Measurements from ENCODE around the gene RIF1. TPM values are rescaled to one million over a fixed set of nuclear protein-coding genes. Genes with fewer than 3 reads are reported as not detected.
A peak's percentile ranks its signal among the peaks of the same experiment; 100 is the strongest.

RIF1 gene
- total and polyA plus RNA-seq, 9 of the 15 experiments (the other 6 are each of a cell fraction or from before 2014, with no cell fraction given): 11.0 to 109 (median 44.2) TPM

DNA sequence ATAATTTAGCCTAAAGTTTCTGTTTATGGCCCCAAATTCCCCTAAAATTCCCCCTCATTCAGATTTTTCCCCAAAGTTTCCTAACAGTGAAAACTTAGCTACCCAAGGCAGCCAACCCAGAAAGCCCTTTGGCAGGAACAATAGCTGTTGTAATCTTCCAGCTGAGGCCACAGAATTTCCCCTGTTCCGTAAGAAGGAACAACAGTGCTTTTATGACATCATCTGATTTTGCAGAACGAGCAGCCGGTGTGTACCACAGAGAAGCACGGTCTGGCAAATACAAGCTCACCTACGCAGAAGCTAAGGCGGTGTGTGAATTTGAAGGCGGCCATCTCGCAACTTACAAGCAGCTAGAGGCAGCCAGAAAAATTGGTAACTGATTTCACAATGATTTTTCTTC is 46.0 kb upstream of the RIF1 start (continued):
- TF ChIP-seq, protein P1, sequence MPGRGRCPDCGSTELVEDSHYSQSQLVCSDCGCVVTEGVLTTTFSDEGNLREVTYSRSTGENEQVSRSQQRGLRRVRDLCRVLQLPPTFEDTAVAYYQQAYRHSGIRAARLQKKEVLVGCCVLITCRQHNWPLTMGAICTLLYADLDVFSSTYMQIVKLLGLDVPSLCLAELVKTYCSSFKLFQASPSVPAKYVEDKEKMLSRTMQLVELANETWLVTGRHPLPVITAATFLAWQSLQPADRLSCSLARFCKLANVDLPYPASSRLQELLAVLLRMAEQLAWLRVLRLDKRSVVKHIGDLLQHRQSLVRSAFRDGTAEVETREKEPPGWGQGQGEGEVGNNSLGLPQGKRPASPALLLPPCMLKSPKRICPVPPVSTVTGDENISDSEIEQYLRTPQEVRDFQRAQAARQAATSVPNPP (IDR thresholded peaks at IDR 0.05; ENCODE audit: borderline replicate concordance, insufficient read depth, insufficient read length): no peak
- TF ChIP-seq CEBPB (tag; IDR thresholded peaks at IDR 0.05) (peak; percentile 43; the same call in 1 of the 2 replicates), ZNF507 (tag; conservative IDR thresholded peaks at IDR 0.05) (no peak), ATF7 (IDR thresholded peaks at IDR 0.05) (peak; percentile 75; the same call in 1 of the 2 replicates), ZBTB17 (CRISPR knock-in tag; IDR thresholded peaks at IDR 0.05) (no peak), RBM17 (IDR thresholded peaks at IDR 0.05; ENCODE audit: borderline replicate concordance, low read depth, low read length) (no peak)
- TF ChIP-seq, protein P2, sequence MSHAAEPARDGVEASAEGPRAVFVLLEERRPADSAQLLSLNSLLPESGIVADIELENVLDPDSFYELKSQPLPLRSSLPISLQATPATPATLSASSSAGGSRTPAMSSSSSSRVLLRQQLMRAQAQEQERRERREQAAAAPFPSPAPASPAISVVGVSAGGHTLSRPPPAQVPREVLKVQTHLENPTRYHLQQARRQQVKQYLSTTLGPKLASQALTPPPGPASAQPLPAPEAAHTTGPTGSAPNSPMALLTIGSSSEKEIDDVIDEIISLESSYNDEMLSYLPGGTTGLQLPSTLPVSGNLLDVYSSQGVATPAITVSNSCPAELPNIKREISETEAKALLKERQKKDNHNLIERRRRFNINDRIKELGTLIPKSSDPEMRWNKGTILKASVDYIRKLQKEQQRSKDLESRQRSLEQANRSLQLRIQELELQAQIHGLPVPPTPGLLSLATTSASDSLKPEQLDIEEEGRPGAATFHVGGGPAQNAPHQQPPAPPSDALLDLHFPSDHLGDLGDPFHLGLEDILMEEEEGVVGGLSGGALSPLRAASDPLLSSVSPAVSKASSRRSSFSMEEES (CRISPR knock-in tag; IDR thresholded peaks at IDR 0.05): no peak
- TF ChIP-seq, protein P3, sequence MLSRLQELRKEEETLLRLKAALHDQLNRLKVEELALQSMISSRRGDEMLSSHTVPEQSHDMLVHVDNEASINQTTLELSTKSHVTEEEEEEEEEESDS (CRISPR knock-in tag; IDR thresholded peaks at IDR 0.05): no peak

DNA sequence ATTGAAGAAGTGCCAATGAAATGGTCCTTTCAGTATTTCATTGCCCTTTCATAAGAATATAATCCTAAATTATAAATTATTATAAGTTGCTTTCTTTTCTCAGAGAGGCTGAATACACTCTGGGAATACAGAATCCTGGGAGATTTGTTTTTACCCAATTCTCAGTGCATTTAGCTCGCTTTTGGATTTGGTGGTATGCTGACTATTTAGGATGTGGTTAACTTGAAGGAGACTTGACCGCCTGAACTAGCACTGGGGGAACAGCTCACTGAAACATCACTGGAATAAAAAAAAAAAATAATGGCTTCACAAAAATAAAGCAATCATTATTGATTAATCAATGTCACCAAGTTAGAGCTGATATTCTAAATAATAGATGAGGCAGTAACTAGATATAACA is 42.1 kb upstream of the RIF1 start:
- Histone ChIP-seq H3K9me1 (ENCODE audit: control insufficient read depth, insufficient read depth, low read length) (no peaks in the 10 kb centered on the region), H3K36me3 (ENCODE audit: control insufficient read depth, insufficient read depth, low read length) (no peaks in the 10 kb centered on the region), H3K79me2 (ENCODE audit: control insufficient read depth, insufficient read depth, low read length) (no peaks in the 10 kb centered on the region), H3K9ac (ENCODE audit: insufficient read depth in 1 of 2, low read depth in 2 of 2, low read length in 2 of 2) (no peak overlapping the region), H3K4me3 (no peak overlapping the region), H2AFZ (ENCODE audit: low read depth, low read length) (no peak overlapping the region), H3K27ac (ENCODE audit: extremely low read depth, low read depth, low read length) (no peak overlapping the region), H3K9me3 (replicated peaks; ENCODE audit: control insufficient read depth, insufficient read depth, low read depth, low read length) (no peaks in the 10 kb centered on the region), H3K4me2 (ENCODE audit: insufficient read depth, low read length) (no peak overlapping the region), H3K27me3 (ENCODE audit: control insufficient read depth in 2 of 2, insufficient read depth in 2 of 2, low read length in 2 of 2) (no peaks in the 10 kb centered on the region), H3K4me1 (replicated peaks in 1 of 2; ENCODE audit: control insufficient read depth in 2 of 2, insufficient read depth in 2 of 2, low read length in 2 of 2) (no peaks in the 10 kb centered on the region; a peak in 1 of 5 replicates), H4K20me1 (replicated peaks; ENCODE audit: control insufficient read depth, insufficient read depth, low read length) (no peaks in the 10 kb centered on the region)
- ChIA-PET CTCF (ENCODE audit: low intra/inter-chr PET ratio) (no interaction called here), POLR2A (interaction anchor here (0.7 kb wide), 1 partner anchor 23 kb away, joined by 3 read pairs; no protein-coding TSS in a partner anchor)
- intact Hi-C loops (cut with micrococcal nuclease) (no loop called here), in situ Hi-C loops (cut with MboI) (no loop called here)
- ATAC-seq: no peak
- no peak for DNase-seq (ENCODE audit: extremely low read depth in 1 of 4, low spot score in 3 of 4)
- BruUV-seq (replicated peaks): no TSS peak
- no peak for TF ChIP-seq THRAP3 (IDR thresholded peaks at IDR 0.05; ENCODE audit: borderline replicate concordance)
- TF ChIP-seq JUNB (CRISPR knock-in tag; conservative IDR thresholded peaks at IDR 0.05): no peak
- TF ChIP-seq ZBTB8A (IDR thresholded peaks at IDR 0.05; ENCODE audit: partially characterized antibody): no peak
- TF ChIP-seq, protein P4, sequence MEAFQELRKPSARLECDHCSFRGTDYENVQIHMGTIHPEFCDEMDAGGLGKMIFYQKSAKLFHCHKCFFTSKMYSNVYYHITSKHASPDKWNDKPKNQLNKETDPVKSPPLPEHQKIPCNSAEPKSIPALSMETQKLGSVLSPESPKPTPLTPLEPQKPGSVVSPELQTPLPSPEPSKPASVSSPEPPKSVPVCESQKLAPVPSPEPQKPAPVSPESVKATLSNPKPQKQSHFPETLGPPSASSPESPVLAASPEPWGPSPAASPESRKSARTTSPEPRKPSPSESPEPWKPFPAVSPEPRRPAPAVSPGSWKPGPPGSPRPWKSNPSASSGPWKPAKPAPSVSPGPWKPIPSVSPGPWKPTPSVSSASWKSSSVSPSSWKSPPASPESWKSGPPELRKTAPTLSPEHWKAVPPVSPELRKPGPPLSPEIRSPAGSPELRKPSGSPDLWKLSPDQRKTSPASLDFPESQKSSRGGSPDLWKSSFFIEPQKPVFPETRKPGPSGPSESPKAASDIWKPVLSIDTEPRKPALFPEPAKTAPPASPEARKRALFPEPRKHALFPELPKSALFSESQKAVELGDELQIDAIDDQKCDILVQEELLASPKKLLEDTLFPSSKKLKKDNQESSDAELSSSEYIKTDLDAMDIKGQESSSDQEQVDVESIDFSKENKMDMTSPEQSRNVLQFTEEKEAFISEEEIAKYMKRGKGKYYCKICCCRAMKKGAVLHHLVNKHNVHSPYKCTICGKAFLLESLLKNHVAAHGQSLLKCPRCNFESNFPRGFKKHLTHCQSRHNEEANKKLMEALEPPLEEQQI (IDR thresholded peaks at IDR 0.05): no peak
- no peak for TF ChIP-seq HMGN3 (IDR thresholded peaks at IDR 0.05; ENCODE audit: borderline replicate concordance, extremely low read depth, insufficient read length, low read depth, low read length)
- TF ChIP-seq HDAC6 (IDR thresholded peaks at IDR 0.05; ENCODE audit: low read depth, low read length): no peak
- TF ChIP-seq BRD4 (IDR thresholded peaks at IDR 0.05): no peak
- TF ChIP-seq, protein P5, sequence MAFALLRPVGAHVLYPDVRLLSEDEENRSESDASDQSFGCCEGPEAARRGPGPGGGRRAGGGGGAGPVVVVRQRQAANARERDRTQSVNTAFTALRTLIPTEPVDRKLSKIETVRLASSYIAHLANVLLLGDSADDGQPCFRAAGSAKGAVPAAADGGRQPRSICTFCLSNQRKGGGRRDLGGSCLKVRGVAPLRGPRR (CRISPR knock-in tag; IDR thresholded peaks at IDR 0.05): no peak
- 31% methylated on average over 2 of the region's 2 CpGs for WGBS (ENCODE audit: insufficient coverage, low coverage, missing lambda C conversion rate)
- no peak for FAIRE-seq

Data from K562 (cell line).